ENCODE results near the gene LDHAL6B.

DNA sequence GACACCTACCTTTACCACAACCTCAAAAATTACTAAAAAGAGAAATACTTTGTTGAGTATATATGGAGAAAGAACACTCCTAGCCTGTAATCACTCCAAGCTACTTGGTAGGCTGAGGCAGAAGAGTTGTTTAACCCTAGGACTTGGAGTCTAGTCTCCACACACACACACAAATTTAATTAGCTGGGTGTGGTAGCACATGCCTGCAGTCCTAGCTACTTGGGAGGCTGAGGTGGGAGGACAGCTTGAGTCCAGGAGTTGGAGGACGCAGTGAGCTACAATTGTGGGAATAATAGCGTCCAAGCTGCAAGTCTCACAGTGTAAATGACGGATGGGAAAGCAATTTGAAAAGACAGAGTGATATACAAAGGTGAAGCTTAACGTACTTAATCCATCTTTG lies 50.5 kb downstream of the LDHAL6B start:
- TF ChIP-seq, protein P1, sequence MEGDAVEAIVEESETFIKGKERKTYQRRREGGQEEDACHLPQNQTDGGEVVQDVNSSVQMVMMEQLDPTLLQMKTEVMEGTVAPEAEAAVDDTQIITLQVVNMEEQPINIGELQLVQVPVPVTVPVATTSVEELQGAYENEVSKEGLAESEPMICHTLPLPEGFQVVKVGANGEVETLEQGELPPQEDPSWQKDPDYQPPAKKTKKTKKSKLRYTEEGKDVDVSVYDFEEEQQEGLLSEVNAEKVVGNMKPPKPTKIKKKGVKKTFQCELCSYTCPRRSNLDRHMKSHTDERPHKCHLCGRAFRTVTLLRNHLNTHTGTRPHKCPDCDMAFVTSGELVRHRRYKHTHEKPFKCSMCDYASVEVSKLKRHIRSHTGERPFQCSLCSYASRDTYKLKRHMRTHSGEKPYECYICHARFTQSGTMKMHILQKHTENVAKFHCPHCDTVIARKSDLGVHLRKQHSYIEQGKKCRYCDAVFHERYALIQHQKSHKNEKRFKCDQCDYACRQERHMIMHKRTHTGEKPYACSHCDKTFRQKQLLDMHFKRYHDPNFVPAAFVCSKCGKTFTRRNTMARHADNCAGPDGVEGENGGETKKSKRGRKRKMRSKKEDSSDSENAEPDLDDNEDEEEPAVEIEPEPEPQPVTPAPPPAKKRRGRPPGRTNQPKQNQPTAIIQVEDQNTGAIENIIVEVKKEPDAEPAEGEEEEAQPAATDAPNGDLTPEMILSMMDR (IDR thresholded peaks at IDR 0.05), result no peak
- TF ChIP-seq POLR2A (IDR thresholded peaks at IDR 0.05), result no peak
- no peak for TF ChIP-seq EP300 (IDR thresholded peaks at IDR 0.05)
- TF ChIP-seq POLR2AphosphoS5 (IDR thresholded peaks at IDR 0.05), result no peak
